ENCODE measurements around the gene LGI1.

LGI1 gene

DNA sequence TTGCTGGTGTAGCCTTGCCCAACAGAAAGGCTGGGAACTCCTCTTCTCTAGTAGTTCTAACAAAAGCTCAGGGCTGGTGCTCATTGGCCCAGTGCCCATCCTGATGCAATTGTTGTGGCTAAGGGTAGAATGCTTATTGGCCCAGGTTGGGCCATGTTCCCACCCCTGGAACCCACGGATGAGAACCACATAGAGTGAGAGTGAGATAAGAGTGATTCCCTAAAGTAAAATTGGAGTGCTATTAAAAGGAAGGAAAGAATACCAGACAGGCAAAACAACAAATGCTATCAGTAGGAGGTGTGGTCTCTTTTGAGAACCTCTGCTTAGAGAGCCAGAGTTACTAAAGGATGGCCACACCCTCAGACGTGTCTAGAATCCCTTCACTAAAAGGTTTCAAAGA, 49.2 kb downstream of the LGI1 start:
- no peaks in the 10 kb centered on the region for H3K27me3 ChIP-seq (ENCODE audit: insufficient read depth, low read length)
- H3K9ac ChIP-seq (ENCODE audit: low read depth, low read length): no peak overlapping the region
- WGBS: 76% methylated on average over 2 of the region's 2 CpGs
- no peak overlapping the region for H3K4me3 ChIP-seq (ENCODE audit: low read length)
- no peaks in the 10 kb centered on the region for H3K36me3 ChIP-seq (ENCODE audit: insufficient read depth, low read length)
- H3K27ac ChIP-seq (ENCODE audit: low read depth, low read length): no peak overlapping the region
- peaks cover 16% of the 10 kb centered on the region; the same call in 1 of the 2 replicates for H3K4me1 ChIP-seq (ENCODE audit: insufficient read depth, low read length)
- no peaks in the 10 kb centered on the region for H3K9me3 ChIP-seq (ENCODE audit: insufficient read depth, low read depth, low read length)

GRCh38 chr10:93807371-93807770, 49.6 kb downstream of the LGI1 start:
- Histone ChIP-seq H3K27me3 (ENCODE audit: insufficient read depth, low read length) (no peaks in the 10 kb centered on the region), H3K4me1 (ENCODE audit: insufficient read depth, low read length) (peaks cover 16% of the 10 kb centered on the region; the same call in 1 of the 2 replicates), H3K36me3 (ENCODE audit: insufficient read depth, low read length) (no peaks in the 10 kb centered on the region), H3K4me3 (ENCODE audit: low read length) (no peak overlapping the region), H3K9ac (ENCODE audit: low read depth, low read length) (no peak overlapping the region), H3K27ac (ENCODE audit: low read depth, low read length) (no peak overlapping the region), H3K9me3 (ENCODE audit: insufficient read depth, low read depth, low read length) (no peaks in the 10 kb centered on the region)
- 100% methylated on average over 1 of the region's 2 CpGs for WGBS

GRCh38 chr10:93812659-93813338, 55.1 kb downstream of the LGI1 start:
- H3K4me1 ChIP-seq (ENCODE audit: insufficient read depth, low read length): peaks cover 16% of the 10 kb centered on the region; the same call in 1 of the 2 replicates
- peaks cover 15% of the 10 kb centered on the region for H3K27me3 ChIP-seq (ENCODE audit: insufficient read depth, low read length)
- H3K4me3 ChIP-seq (ENCODE audit: low read length): no peak overlapping the region
- H3K9me3 ChIP-seq (ENCODE audit: insufficient read depth, low read depth, low read length): no peaks in the 10 kb centered on the region
- H3K27ac ChIP-seq (ENCODE audit: low read depth, low read length): no peak overlapping the region
- H3K9ac ChIP-seq (ENCODE audit: low read depth, low read length): no peak overlapping the region
- H3K36me3 ChIP-seq (ENCODE audit: insufficient read depth, low read length): no peaks in the 10 kb centered on the region
- WGBS: 100% methylated on average over 1 of the region's 1 CpG

DNA sequence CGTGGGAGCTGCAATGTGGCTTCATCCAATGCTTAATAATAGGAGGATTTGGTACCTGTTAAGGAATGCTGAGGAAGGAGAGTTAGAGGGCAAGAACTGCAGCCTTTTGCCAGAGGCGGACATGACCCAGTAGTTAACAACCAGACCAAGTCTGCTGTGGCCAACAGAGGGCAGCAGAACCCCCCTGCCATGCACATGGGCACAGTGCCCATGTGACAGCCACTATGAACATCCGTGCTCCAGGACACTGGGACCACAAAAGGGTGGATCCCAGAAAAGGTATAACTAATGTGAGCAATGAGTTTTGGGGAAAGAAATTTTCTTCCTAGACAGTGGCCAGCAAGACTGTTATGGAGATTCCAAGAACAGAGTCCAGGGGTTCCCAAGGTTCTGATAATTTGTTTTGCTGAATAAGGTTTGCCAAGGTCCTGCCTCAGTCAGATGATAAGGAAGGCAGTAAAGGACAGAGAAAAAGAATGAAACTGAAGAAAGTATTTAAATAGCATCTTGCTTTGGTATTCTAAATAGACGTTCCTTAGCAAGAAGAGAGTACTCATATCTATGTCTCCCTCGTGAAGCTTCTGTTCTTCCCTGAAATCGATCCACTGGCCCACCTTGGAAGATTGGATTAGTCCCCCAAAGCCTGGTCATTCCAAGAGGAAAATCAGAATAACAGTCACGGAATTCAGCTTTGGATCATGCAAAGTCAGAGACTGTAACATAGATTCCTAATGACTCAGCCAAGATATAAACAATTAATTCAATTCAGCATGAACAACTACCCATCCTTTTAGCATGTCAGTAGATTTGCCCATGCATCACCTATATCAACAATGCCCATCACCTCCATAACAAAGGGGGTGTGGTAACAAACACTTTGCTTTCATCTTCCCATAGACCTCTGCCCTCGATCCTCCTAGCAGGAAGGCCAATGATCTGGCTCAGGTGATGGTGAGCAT, 56.0 kb downstream of the LGI1 start:
- H3K36me3 ChIP-seq (ENCODE audit: insufficient read depth, low read length): no peaks in the 10 kb centered on the region
- no peak overlapping the region for H3K4me3 ChIP-seq (ENCODE audit: low read length)
- peaks cover 16% of the 10 kb centered on the region; the same call in 1 of the 2 replicates for H3K4me1 ChIP-seq (ENCODE audit: insufficient read depth, low read length)
- H3K27me3 ChIP-seq (ENCODE audit: insufficient read depth, low read length): peaks cover 15% of the 10 kb centered on the region
- 79% methylated on average over 8 of the region's 8 CpGs for WGBS
- no peak overlapping the region for H3K9ac ChIP-seq (ENCODE audit: low read depth, low read length)
- H3K9me3 ChIP-seq (ENCODE audit: insufficient read depth, low read depth, low read length): no peaks in the 10 kb centered on the region
- no peak overlapping the region for H3K27ac ChIP-seq (ENCODE audit: low read depth, low read length)

DNA sequence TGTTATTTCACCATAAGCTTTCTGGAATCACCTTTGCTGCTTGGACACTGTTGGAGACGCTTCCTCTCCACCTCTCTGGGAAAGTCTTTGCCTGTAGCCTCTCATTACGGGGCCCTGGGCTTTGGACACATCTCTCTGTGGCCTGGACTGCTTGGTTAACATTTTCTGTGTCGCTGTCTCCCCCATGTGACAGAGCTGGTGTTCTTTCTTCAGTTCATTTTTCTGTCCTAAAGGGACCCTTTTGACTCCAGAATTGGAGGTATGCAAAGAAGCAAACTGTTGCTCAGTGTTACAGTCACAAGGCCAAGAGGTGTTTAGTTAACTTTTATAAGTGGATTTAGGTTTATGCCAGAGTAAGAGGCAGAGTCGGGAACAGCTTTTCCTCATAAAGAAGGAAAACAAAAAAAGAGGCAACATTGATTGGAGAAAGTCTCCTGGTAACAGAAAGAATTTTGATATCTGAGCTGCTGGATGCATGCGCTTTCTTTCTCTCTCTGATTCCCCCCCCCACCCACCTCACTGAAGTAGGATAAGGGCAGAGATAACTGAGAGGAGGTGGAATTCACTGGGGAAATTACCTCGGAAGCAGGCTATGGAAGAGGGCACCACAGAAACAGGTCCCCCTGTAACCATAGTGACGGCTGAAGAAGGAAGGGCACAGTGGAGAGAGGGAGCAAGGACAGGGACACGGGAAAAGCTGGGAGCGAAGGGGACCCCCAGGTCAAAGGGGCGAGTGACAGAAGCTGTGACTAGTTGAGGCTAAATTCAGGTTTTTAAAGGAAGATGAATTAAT, 57.8 kb downstream of the LGI1 start:
- H3K27ac ChIP-seq (ENCODE audit: low read depth, low read length): no peak overlapping the region
- H3K27me3 ChIP-seq (ENCODE audit: insufficient read depth, low read length): peaks cover 15% of the 10 kb centered on the region
- 39% methylated on average over 9 of the region's 10 CpGs for WGBS
- H3K9ac ChIP-seq (ENCODE audit: low read depth, low read length): no peak overlapping the region
- peaks cover 16% of the 10 kb centered on the region; the same call in 1 of the 2 replicates for H3K4me1 ChIP-seq (ENCODE audit: insufficient read depth, low read length)
- H3K9me3 ChIP-seq (ENCODE audit: insufficient read depth, low read depth, low read length): no peaks in the 10 kb centered on the region
- H3K4me3 ChIP-seq (ENCODE audit: low read length): no peak overlapping the region
- no peaks in the 10 kb centered on the region for H3K36me3 ChIP-seq (ENCODE audit: insufficient read depth, low read length)

DNA sequence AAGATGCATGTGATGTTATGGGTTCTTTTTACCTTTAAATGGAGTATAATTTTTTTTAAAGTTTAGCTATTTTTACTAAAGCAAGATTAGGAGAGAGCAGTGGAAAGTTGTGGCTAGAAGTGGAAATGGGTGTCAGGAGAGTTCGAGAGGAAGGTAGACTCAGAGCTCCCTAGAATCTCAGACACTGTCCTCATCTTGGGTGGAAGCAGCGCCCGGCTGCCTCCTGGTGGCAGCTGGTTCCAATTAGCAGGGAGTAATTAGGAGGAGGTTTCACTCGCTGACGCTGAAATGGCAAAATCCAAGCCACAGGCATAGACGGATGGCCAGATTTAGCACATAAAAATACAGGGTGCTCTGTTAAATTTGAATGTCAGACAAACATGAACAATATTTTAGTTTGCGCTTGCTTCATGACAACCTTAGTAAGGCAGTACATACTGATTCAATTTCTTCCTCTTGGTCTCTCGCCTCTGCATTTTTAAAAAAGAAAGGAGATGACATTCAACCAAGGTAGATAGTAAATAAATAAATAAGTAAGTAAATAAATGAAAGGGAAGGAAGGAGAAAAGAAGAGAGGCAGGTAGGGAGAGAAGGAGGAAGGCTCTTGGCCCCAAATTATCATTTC, 58.5 kb downstream of the LGI1 start:
- H3K9me3 ChIP-seq (ENCODE audit: insufficient read depth, low read depth, low read length): no peaks in the 10 kb centered on the region
- H3K4me1 ChIP-seq (ENCODE audit: insufficient read depth, low read length): peaks cover 16% of the 10 kb centered on the region; the same call in 1 of the 2 replicates
- peaks cover 15% of the 10 kb centered on the region for H3K27me3 ChIP-seq (ENCODE audit: insufficient read depth, low read length)
- WGBS: 26% methylated on average over 8 of the region's 8 CpGs
- H3K27ac ChIP-seq (ENCODE audit: low read depth, low read length): no peak overlapping the region
- H3K9ac ChIP-seq (ENCODE audit: low read depth, low read length): no peak overlapping the region
- no peak overlapping the region for H3K4me3 ChIP-seq (ENCODE audit: low read length)
- H3K36me3 ChIP-seq (ENCODE audit: insufficient read depth, low read length): no peaks in the 10 kb centered on the region

DNA sequence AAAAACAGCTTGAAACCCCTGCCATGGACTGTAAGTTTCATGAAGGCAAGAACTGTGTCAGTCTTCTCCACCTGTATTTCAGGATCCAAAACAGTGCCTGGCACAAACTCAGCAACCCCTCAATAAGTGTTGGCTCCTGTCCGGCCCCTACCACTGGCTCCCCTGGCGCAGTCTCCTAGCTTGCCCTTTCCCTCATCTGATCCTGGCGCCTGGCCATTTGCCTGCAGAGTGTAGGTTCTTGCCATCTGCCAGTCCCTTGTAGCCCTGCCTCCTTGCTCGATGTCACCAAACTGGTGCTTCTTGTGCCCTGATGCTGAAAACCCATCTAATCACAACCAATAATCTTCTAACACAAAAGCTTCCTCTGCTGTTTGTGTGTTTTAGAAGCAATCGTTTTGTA, 60.4 kb downstream of the LGI1 start:
- Histone ChIP-seq H3K9me3 (ENCODE audit: insufficient read depth, low read depth, low read length) (no peaks in the 10 kb centered on the region), H3K27me3 (ENCODE audit: insufficient read depth, low read length) (peaks cover 15% of the 10 kb centered on the region), H3K9ac (ENCODE audit: low read depth, low read length) (no peak overlapping the region), H3K4me1 (ENCODE audit: insufficient read depth, low read length) (peaks cover 16% of the 10 kb centered on the region; the same call in 1 of the 2 replicates), H3K36me3 (ENCODE audit: insufficient read depth, low read length) (no peaks in the 10 kb centered on the region), H3K27ac (ENCODE audit: low read depth, low read length) (no peak overlapping the region), H3K4me3 (ENCODE audit: low read length) (no peak overlapping the region)
- WGBS: 94% methylated on average over 4 of the region's 5 CpGs

GRCh38 chr10:93819520-93819919, 61.8 kb downstream of the LGI1 start:
- Histone ChIP-seq H3K4me3 (ENCODE audit: low read length) (no peak overlapping the region), H3K36me3 (ENCODE audit: insufficient read depth, low read length) (no peaks in the 10 kb centered on the region), H3K27ac (ENCODE audit: low read depth, low read length) (no peak overlapping the region), H3K9me3 (ENCODE audit: insufficient read depth, low read depth, low read length) (no peaks in the 10 kb centered on the region), H3K4me1 (ENCODE audit: insufficient read depth, low read length) (peaks cover 16% of the 10 kb centered on the region; the same call in 1 of the 2 replicates), H3K27me3 (ENCODE audit: insufficient read depth, low read length) (peaks cover 15% of the 10 kb centered on the region), H3K9ac (ENCODE audit: low read depth, low read length) (no peak overlapping the region)
- WGBS: 84% methylated on average over 4 of the region's 4 CpGs

GRCh38 chr10:93820434-93820833, 62.7 kb downstream of the LGI1 start:
- WGBS: 90% methylated on average over 3 of the region's 3 CpGs
- H3K36me3 ChIP-seq (ENCODE audit: insufficient read depth, low read length): no peaks in the 10 kb centered on the region

DNA sequence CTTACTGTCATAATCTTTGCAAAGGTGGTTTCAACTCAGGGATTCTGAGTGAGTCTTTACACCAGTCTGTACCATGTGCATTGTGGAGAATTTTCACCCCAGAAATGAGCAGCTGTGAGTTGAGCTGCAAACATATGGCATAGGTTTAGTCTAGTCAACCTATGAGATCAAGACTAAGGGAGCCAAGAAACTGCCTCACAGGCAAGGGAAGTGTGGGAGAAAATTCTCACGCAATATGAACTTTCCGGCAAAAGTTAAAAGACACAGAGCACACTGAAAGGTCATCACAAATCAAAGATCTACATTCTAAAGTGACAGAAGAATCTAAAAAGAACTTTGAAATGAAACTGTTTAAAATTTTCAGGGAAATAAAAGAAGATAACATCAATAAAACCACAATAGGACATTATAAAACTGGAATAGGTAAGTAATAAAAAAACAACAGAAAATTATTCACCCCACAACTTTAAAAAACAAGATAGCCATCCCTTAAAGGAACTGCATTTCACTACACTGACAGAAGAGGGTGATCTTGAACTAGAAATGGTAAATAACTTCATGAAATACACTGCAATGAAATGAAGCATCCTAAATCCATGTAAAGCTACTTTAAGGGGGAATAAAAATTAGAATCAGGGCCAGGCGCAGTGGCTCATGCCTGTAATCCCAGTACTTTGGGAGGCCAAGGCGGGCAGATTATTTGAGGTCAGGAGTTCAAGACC, 63.5 kb downstream of the LGI1 start:
- 87% methylated on average over 4 of the region's 4 CpGs for WGBS
- Histone ChIP-seq H3K4me3 (ENCODE audit: low read length) (no peak overlapping the region), H3K9ac (ENCODE audit: low read depth, low read length) (no peak overlapping the region), H3K27me3 (ENCODE audit: insufficient read depth, low read length) (peaks cover 18% of the 10 kb centered on the region), H3K36me3 (ENCODE audit: insufficient read depth, low read length) (no peaks in the 10 kb centered on the region), H3K9me3 (ENCODE audit: insufficient read depth, low read depth, low read length) (no peaks in the 10 kb centered on the region), H3K4me1 (ENCODE audit: insufficient read depth, low read length) (peaks cover 8% of the 10 kb centered on the region), H3K27ac (ENCODE audit: low read depth, low read length) (no peak overlapping the region)

More at GRCh38 chr10:93820434-93820833, 62.7 kb downstream of the LGI1 start:
- H3K4me3 ChIP-seq (ENCODE audit: low read length): no peak overlapping the region
- peaks cover 12% of the 10 kb centered on the region; the same call in 1 of the 2 replicates for H3K4me1 ChIP-seq (ENCODE audit: insufficient read depth, low read length)
- H3K27ac ChIP-seq (ENCODE audit: low read depth, low read length): no peak overlapping the region
- H3K9ac ChIP-seq (ENCODE audit: low read depth, low read length): no peak overlapping the region
- peaks cover 15% of the 10 kb centered on the region for H3K27me3 ChIP-seq (ENCODE audit: insufficient read depth, low read length)
- H3K9me3 ChIP-seq (ENCODE audit: insufficient read depth, low read depth, low read length): no peaks in the 10 kb centered on the region
